NCI-H2107 (cell line): ENCODE data around the gene BPIFA2.
"Not testable (repeated sequence)": the region's sequence is repeated elsewhere in the genome, so short reads cannot be mapped to it uniquely, and the experiment has no call there.

Source experiments
- DNase-seq: peaks from one replicate; lab custom pipeline; 2025; lab: John Stamatoyannopoulos, UW

The BPIFA2 gene

GRCh38 chr20:33167859-33168258 is at the start of gene BPIFA2:
BPIFA2 (plus strand) TSS chr20:33168159; CDS start chr20:33169146, 987 bp downstream.
- no peak for DNase-seq

- no peak for DNase-seq
Measured at GRCh38 chr20:33119725-33120720, 47.9 kb upstream of the BPIFA2 start.

- no peak for DNase-seq
Measured at GRCh38 chr20:33120934-33121333, 47.0 kb upstream of the BPIFA2 start.

GRCh38 chr20:33122297-33122696 is 45.7 kb upstream of the BPIFA2 start:
- not testable (repeated sequence) for DNase-seq

GRCh38 chr20:33124261-33124660 is 43.7 kb upstream of the BPIFA2 start:
- DNase-seq, result no peak

GRCh38 chr20:33124994-33125393 is 43.0 kb upstream of the BPIFA2 start:
- DNase-seq, result no peak

- no peak for DNase-seq
Measured at GRCh38 chr20:33125983-33126382, 42.0 kb upstream of the BPIFA2 start.

- DNase-seq, result no peak
Measured at GRCh38 chr20:33127422-33128097, 40.4 kb upstream of the BPIFA2 start.

GRCh38 chr20:33130568-33131061 is 37.3 kb upstream of the BPIFA2 start:
- DNase-seq, result no peak

GRCh38 chr20:33131949-33132473 is 35.9 kb upstream of the BPIFA2 start:
- no peak for DNase-seq

- no peak for DNase-seq
Measured at GRCh38 chr20:33132513-33133372, 35.2 kb upstream of the BPIFA2 start.

- DNase-seq, result no peak
Measured at GRCh38 chr20:33133373-33133941, 34.5 kb upstream of the BPIFA2 start.

- no peak for DNase-seq
Measured at GRCh38 chr20:33137195-33137594, 30.8 kb upstream of the BPIFA2 start.

GRCh38 chr20:33139467-33139866 is 28.5 kb upstream of the BPIFA2 start:
- no peak for DNase-seq

GRCh38 chr20:33145521-33145920 is 22.4 kb upstream of the BPIFA2 start:
- DNase-seq, result no peak

- DNase-seq, result no peak
Measured at GRCh38 chr20:33147299-33147698, 20.7 kb upstream of the BPIFA2 start.

GRCh38 chr20:33148040-33148439 is 19.9 kb upstream of the BPIFA2 start:
- DNase-seq, result no peak

GRCh38 chr20:33154252-33154651 is 13.7 kb upstream of the BPIFA2 start:
- DNase-seq, result no peak

- no peak for DNase-seq
Measured at GRCh38 chr20:33158637-33159385, 9.1 kb upstream of the BPIFA2 start.

- no peak for DNase-seq
Measured at GRCh38 chr20:33159713-33160112, 8.2 kb upstream of the BPIFA2 start.

- no peak for DNase-seq
Measured at GRCh38 chr20:33160681-33161080, 7.3 kb upstream of the BPIFA2 start.
